Measurements from ENCODE around the gene AMOTL2. TPM values are rescaled to one million over a fixed set of nuclear protein-coding genes. Genes with fewer than 3 reads are reported as not detected.

AMOTL2 gene
- polyA plus RNA-seq, 4 donors, result 71.1 to 107 (median 92.6) TPM

Other genes with a start within 250 kb of the AMOTL2 start
- 100 to 1,000 TPM in 1 of 4 donors, 10 to 100 TPM in 3; 88.9 to 106 (median 95.6) TPM for gene RYK, start 123.6 kb downstream of the AMOTL2 start, polyA plus RNA-seq (ENCODE audit: insufficient read length in 4 of 4)
- 100 to 1,000 TPM; 103 to 162 (median 118) TPM for gene ANAPC13, start 111.5 kb upstream of the AMOTL2 start, polyA plus RNA-seq (ENCODE audit: insufficient read length in 4 of 4)
- 10 to 100 TPM; 28.7 to 38.1 (median 36.5) TPM for gene CEP63, start 111.6 kb upstream of the AMOTL2 start, polyA plus RNA-seq (ENCODE audit: insufficient read length in 4 of 4)